SW 1271 (cell line): ENCODE results near the gene ACOXL.

Source experiments
- DNase-seq, 2 experiments: peaks; one replicate each; lab custom pipeline; 2025; lab: John Stamatoyannopoulos, UW

Gene ACOXL

GRCh38 chr2:111135910-111136297 lies 403.5 kb downstream of the ACOXL start:
- no peak for DNase-seq

GRCh38 chr2:111138839-111139238 lies 406.5 kb downstream of the ACOXL start:
- DNase-seq: no peak

GRCh38 chr2:111139637-111140317 lies 407.4 kb downstream of the ACOXL start:
- DNase-seq: no peak

- DNase-seq: no peak
Observed at GRCh38 chr2:111140815-111141214, 408.4 kb downstream of the ACOXL start.

- no peak for DNase-seq
Observed at GRCh38 chr2:111142101-111142500, 409.7 kb downstream of the ACOXL start.

- no peak for DNase-seq
Observed at GRCh38 chr2:111143107-111143842, 410.9 kb downstream of the ACOXL start.

GRCh38 chr2:111143843-111144198 lies 411.4 kb downstream of the ACOXL start:
- DNase-seq: no peak

GRCh38 chr2:111145103-111145760 lies 412.9 kb downstream of the ACOXL start:
- DNase-seq: no peak

- no peak for DNase-seq
Observed at GRCh38 chr2:111145951-111146350, 413.6 kb downstream of the ACOXL start.

- DNase-seq: no peak
Observed at GRCh38 chr2:111148225-111148873, 416.0 kb downstream of the ACOXL start.

GRCh38 chr2:111148925-111149324 lies 416.6 kb downstream of the ACOXL start:
- no peak for DNase-seq

- DNase-seq: no peak
Observed at GRCh38 chr2:111149882-111150455, 417.6 kb downstream of the ACOXL start.

- no peak for DNase-seq
Observed at GRCh38 chr2:111154758-111155157, 422.4 kb downstream of the ACOXL start.

- no peak for DNase-seq
Observed at GRCh38 chr2:111155610-111156009, 423.2 kb downstream of the ACOXL start.

GRCh38 chr2:111156529-111156928 lies 424.2 kb downstream of the ACOXL start:
- no peak for DNase-seq

- no peak for DNase-seq
Observed at GRCh38 chr2:111157071-111157661, 424.8 kb downstream of the ACOXL start.

GRCh38 chr2:111157798-111158197 lies 425.4 kb downstream of the ACOXL start:
- DNase-seq: no peak

GRCh38 chr2:111159641-111160040 lies 427.3 kb downstream of the ACOXL start:
- no peak for DNase-seq

- peak in 1 of 2 experiments; percentile 27 for DNase-seq
Observed at GRCh38 chr2:111160758-111161157, 428.4 kb downstream of the ACOXL start.

- DNase-seq: no peak
Observed at GRCh38 chr2:111161971-111162370, 429.6 kb downstream of the ACOXL start.

- DNase-seq: no peak
Observed at GRCh38 chr2:111162718-111163331, 430.5 kb downstream of the ACOXL start.
